ENCODE results near the gene PPA1.

- no peak for TF ChIP-seq CTCF (IDR thresholded peaks at IDR 0.05)
- no peak for TF ChIP-seq EZH2 (IDR thresholded peaks at IDR 0.05; ENCODE audit: borderline replicate concordance, insufficient read depth, low read depth, low read length, poor library complexity, severe bottlenecking)
Observed at GRCh38 chr10:70270952-70271351, 37.7 kb upstream of the PPA1 start.

Data from B cell (primary cell).